ENCODE data around the gene C11orf91.

GRCh38 chr11:33723238-33723881, 22.7 kb upstream of the C11orf91 start:
- TF ChIP-seq CTCF (IDR thresholded peaks at IDR 0.05) (no peak), POLR2A (IDR thresholded peaks at IDR 0.05) (no peak)

Measured in right lobe of liver (tissue), 4 donors.